Transverse colon (tissue), 4 donors: Measurements from ENCODE around the gene RASSF3.

Experiments used
- POLR2AphosphoS5 ChIP-seq, 3 donors: sonication (generic); formaldehyde crosslinking; IDR thresholded peaks; one replicate each; pipeline ENCODE4 v1.6.1; 2016; ENCODE audit warnings: antibody characterized with exemption in 3 of 3
- TF ChIP-seq, protein P1 (sequence below), 5 experiments: fragments of 200-600 bp in 3 of 5; fragments of 450-650 bp in 2 of 5; sonication (generic) in 3 of 5; IDR thresholded peaks; 1 replicate in 2 of 5; 2 replicates in 3 of 5; pipeline ENCODE4 v1.5.1; 2016 to 2017; ENCODE audit warnings: antibody characterized with exemption in 5 of 5, inconsistent platforms in 3 of 5, mild to moderate bottlenecking in 2 of 5, moderate library complexity in 1 of 5

DNA sequence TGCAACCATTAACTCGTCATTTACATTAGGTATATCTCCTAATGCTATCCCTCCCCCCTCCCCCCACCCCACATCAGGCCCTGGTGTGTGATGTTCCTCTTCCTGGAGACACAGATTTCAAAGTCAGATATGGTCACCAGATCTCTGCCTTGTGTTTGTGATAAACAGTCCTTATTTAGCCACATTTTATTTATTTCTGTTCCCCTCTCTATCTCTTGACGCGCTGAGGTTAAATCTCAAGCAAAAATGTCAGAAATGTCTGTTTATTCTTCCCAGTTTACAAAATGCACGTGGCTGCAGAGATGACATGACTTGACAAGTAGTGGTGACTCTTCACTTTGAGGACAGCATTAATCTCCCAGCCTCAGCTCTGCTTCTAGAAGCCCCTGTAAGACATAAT, 11.5 kb upstream of the RASSF3 start:
- TF ChIP-seq, protein P1, sequence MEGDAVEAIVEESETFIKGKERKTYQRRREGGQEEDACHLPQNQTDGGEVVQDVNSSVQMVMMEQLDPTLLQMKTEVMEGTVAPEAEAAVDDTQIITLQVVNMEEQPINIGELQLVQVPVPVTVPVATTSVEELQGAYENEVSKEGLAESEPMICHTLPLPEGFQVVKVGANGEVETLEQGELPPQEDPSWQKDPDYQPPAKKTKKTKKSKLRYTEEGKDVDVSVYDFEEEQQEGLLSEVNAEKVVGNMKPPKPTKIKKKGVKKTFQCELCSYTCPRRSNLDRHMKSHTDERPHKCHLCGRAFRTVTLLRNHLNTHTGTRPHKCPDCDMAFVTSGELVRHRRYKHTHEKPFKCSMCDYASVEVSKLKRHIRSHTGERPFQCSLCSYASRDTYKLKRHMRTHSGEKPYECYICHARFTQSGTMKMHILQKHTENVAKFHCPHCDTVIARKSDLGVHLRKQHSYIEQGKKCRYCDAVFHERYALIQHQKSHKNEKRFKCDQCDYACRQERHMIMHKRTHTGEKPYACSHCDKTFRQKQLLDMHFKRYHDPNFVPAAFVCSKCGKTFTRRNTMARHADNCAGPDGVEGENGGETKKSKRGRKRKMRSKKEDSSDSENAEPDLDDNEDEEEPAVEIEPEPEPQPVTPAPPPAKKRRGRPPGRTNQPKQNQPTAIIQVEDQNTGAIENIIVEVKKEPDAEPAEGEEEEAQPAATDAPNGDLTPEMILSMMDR (IDR thresholded peaks at IDR 0.05): no peak
- TF ChIP-seq POLR2AphosphoS5 (IDR thresholded peaks at IDR 0.05): no peak
